Testis (tissue), 2 donors: Measurements from ENCODE around the gene TFB2M.

Experiments used
- CTCF ChIP-seq, 3 experiments: fragments of 450-650 bp in 2 of 3; fragments of 200-600 bp in 1 of 3; sonication (generic) in 1 of 3; IDR thresholded peaks; one replicate each; pipeline ENCODE4 v1.5.1; 2016 to 2019; ENCODE audit warnings: antibody characterized with exemption in 3 of 3, mild to moderate bottlenecking in 2 of 3, moderate library complexity in 1 of 3
- POLR2A ChIP-seq: fragments of 450-650 bp; IDR thresholded peaks from one replicate; pipeline ENCODE4 v1.6.1; 2017; ENCODE audit warnings: antibody characterized with exemption, mild to moderate bottlenecking, moderate library complexity

GRCh38 chr1:246519514-246519913 is 46.5 kb downstream of the TFB2M start:
- TF ChIP-seq CTCF (IDR thresholded peaks at IDR 0.05) = no peak
- no peak for TF ChIP-seq POLR2A
